ENCODE data around the gene RAB5B. TPM values are rescaled to one million over a fixed set of nuclear protein-coding genes. Genes with fewer than 3 reads are reported as not detected.
A peak's percentile ranks its signal among the peaks of the same experiment; 100 is the strongest.

RAB5B gene
- total RNA-seq, 4 donors from 2014 or later = 116 to 189 (median 138) TPM

GRCh38 chr12:56020423-56021184, 46.7 kb downstream of the RAB5B start, which contains the start of gene IKZF4:
Gene IKZF4 (plus strand): TSS chr12:56021043. CDS start chr12:56021494, 451 bp downstream.
- no peaks in the 10 kb centered on the region for H3K9me3 ChIP-seq
- WGBS = 12% methylated on average over 10 of the region's 10 CpGs
- H3K27ac ChIP-seq (replicated peaks in 1 of 4) = peak within 1 kb of the TSS; percentile 75 to 89 (median 82)
- H3K36me3 ChIP-seq = peaks cover 0 to 42% (median 19%) of the 10 kb centered on the region in 4 donors
- DNase-seq (ENCODE audit: extremely low spot score) = no peak
- H3K27me3 ChIP-seq = no peaks in the 10 kb centered on the region
- intact Hi-C loops (cut with DNase I) = no loop called here
- peaks cover 11 to 32% (median 30%) of the 10 kb centered on the region in 4 donors for H3K4me1 ChIP-seq
- H3K4me3 ChIP-seq = peak within 1 kb of the TSS; percentile 40 to 57 (median 48)
- TF ChIP-seq CTCF (IDR thresholded peaks at IDR 0.05) = no peak
- TF ChIP-seq POLR2AphosphoS5 (IDR thresholded peaks at IDR 0.05) = no peak
- TF ChIP-seq POLR2A (IDR thresholded peaks at IDR 0.05; ENCODE audit: low read depth) = no peak
- TF ChIP-seq EP300 (IDR thresholded peaks at IDR 0.05) = no peak

DNA sequence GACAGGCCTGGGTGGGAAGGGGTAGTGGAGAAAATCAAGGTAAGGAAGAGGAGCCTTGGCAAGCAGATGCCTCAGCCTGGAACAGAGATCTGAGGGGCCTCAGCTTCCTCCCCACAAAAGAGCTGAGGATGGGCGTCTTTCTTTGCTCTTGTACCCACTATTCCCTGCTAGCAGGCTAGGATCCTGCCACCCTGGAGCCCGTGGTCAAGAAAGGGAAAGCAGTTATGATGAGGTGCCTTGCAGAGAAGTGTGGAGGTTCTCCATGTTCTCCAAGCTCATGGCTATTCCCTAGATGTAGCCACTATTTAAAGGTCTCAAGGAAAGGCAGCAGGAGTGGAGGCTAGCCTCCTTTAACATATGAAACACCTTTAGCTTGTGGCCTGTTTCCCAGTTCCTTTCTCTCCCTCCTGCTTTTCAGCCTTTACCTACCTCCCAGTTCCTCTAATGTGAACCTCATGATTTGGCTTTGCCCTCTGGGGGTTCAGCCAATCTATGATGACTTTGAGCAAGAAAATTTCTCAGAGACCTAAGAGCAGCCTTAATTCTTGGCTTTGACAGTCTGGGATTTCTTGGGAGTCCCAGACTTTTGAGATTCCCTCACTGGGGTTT, 48.1 kb downstream of the RAB5B start:
- Histone ChIP-seq H3K27me3 (no peaks in the 10 kb centered on the region), H3K4me1 (peaks cover 11 to 32% (median 30%) of the 10 kb centered on the region in 4 donors), H3K27ac (replicated peaks in 1 of 4) (peak overlapping the region; percentile 75 to 89 (median 82)), H3K9me3 (no peaks in the 10 kb centered on the region), H3K4me3 (peak overlapping the region; percentile 40 to 57 (median 48)), H3K36me3 (peaks cover 0 to 50% (median 26%) of the 10 kb centered on the region in 4 donors)
- TF ChIP-seq CTCF (IDR thresholded peaks at IDR 0.05) (no peak), POLR2AphosphoS5 (IDR thresholded peaks at IDR 0.05) (no peak), POLR2A (IDR thresholded peaks at IDR 0.05; ENCODE audit: low read depth) (no peak), EP300 (IDR thresholded peaks at IDR 0.05) (no peak)
- 36% methylated on average over 2 of the region's 2 CpGs for WGBS
- intact Hi-C loops (cut with DNase I) = no loop called here
- no peak for DNase-seq (ENCODE audit: extremely low spot score)

DNA sequence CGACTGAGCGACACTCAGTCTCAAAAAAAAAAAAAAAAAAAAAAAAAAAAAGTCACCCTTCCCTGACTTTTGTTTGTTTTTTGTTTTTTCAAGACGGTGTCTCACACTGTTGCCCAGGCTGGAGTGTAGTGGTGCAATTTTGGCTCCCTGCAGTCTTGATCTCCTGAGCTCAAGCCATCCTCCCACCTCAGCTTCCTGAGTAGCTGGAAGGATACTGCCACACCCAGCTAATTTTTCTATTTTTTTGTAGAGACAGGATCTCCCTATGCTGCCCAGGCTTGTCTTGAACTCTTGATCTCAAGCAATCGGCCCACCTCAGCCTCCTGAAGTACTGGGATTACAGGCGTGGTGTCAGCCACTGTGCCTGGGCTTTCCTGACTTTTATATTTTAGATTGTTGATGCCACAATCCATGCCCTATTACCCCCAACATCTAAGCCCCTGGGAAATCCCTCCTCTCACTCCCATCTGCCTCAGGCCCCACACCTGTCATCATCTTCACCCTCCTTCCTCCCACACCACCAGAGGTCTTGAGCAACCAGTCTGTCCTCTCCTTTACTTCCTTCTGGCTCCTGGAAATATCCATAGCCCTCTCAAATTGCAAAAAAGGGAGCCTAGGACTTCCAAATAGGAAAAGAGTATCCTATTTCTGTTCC, 54.8 kb downstream of the RAB5B start:
- WGBS = 61% methylated on average over 5 of the region's 5 CpGs
- Histone ChIP-seq H3K36me3 (peaks cover 13 to 87% (median 52%) of the 10 kb centered on the region in 4 donors), H3K9me3 (no peaks in the 10 kb centered on the region), H3K4me3 (no peak overlapping the region), H3K4me1 (peaks cover 0 to 7% (median 0%) of the 10 kb centered on the region in 4 donors), H3K27ac (replicated peaks in 1 of 4) (no peak overlapping the region), H3K27me3 (no peaks in the 10 kb centered on the region)
- intact Hi-C loops (cut with DNase I) = no loop called here
- DNase-seq (ENCODE audit: extremely low spot score) = no peak
- no peak for TF ChIP-seq POLR2A (IDR thresholded peaks at IDR 0.05; ENCODE audit: low read depth)
- no peak for TF ChIP-seq CTCF (IDR thresholded peaks at IDR 0.05)
- TF ChIP-seq POLR2AphosphoS5 (IDR thresholded peaks at IDR 0.05) = no peak
- no peak for TF ChIP-seq EP300 (IDR thresholded peaks at IDR 0.05)

DNA sequence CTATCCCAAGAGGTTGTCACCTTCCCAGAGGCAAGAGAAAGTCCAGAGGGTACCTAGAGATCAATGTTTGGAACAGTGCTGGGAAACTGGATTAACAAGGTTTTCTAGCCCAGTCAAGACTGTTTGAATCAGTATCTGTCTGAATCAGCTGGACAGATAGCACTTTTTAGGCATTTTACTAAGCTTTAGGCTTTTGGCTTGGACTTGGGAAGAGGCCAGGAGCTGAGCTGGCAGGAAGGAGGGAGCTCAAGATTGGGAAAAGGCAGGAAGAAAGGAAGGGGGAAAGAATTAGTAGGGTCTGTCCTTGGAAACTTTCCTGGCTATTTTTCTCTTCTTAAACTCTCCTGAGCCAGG, 55.3 kb downstream of the RAB5B start:
- Histone ChIP-seq H3K4me1 (peaks cover 0 to 7% (median 0%) of the 10 kb centered on the region in 4 donors), H3K36me3 (peaks cover 16 to 92% (median 57%) of the 10 kb centered on the region in 4 donors), H3K9me3 (no peaks in the 10 kb centered on the region), H3K27me3 (no peaks in the 10 kb centered on the region), H3K4me3 (no peak overlapping the region), H3K27ac (replicated peaks in 1 of 4) (no peak overlapping the region)
- TF ChIP-seq CTCF (IDR thresholded peaks at IDR 0.05) (no peak), POLR2A (IDR thresholded peaks at IDR 0.05; ENCODE audit: low read depth) (no peak), POLR2AphosphoS5 (IDR thresholded peaks at IDR 0.05) (no peak), EP300 (IDR thresholded peaks at IDR 0.05) (no peak)
- no peak for DNase-seq (ENCODE audit: extremely low spot score)
- intact Hi-C loops (cut with DNase I) = no loop called here

All from esophagus muscularis mucosa (tissue), 4 donors.